Measurements from ENCODE around the gene DNAJA3.

Gene DNAJA3

GRCh38 chr16:4381935-4382794 lies 43.5 kb upstream of the DNAJA3 start:
- H3K4me1 ChIP-seq (ENCODE audit: control insufficient read depth, insufficient read depth, low read length, poor library complexity, severe bottlenecking): peaks cover 49% of the 10 kb centered on the region
- WGBS, 2 experiments (ENCODE audit: insufficient coverage in 2 of 2): 98% methylated on average over 40 to 45 of the region's 55 CpGs
- peaks cover 23% of the 10 kb centered on the region for H3K36me3 ChIP-seq (ENCODE audit: control insufficient read depth, insufficient read depth, low read length)
- no peak overlapping the region for H3K4me3 ChIP-seq (ENCODE audit: extremely low read depth, insufficient read depth, low read length, poor library complexity, severe bottlenecking)
- no peaks in the 10 kb centered on the region for H3K9me3 ChIP-seq (ENCODE audit: control insufficient read depth, low read length)
- peak overlapping the region; percentile 23 for H3K27ac ChIP-seq (ENCODE audit: low read depth, low read length, severe bottlenecking)

DNA sequence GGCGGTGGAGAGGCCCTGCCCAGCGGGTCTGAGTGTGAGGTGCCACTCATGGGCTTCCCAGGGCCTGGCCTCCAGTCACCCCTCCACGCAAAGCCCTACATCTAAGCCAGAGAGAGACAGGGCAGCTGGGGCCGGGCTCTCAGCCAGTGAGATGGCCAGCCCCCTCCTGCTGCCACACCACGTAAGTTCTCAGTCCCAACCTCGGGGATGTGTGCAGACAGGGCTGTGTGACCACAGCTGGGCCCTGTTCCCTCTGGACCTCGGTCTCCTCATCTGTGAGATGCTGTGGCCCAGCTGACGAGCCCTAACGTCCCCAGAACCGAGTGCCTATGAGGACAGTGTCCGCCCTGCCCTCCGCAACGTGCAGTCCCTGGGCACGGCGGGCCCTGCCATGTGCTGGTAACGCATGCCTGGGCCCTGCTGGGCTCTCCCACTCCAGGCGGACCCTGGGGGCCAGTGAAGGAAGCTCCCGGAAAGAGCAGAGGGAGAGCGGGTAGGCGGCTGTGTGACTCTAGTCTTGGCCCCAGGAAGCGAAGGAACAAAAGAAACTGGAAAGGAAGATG lies 42.8 kb upstream of the DNAJA3 start:
- H3K9me3 ChIP-seq (ENCODE audit: control insufficient read depth, low read length): no peaks in the 10 kb centered on the region
- H3K27ac ChIP-seq (ENCODE audit: low read depth, low read length, severe bottlenecking): peak overlapping the region; percentile 23
- H3K4me3 ChIP-seq (ENCODE audit: extremely low read depth, insufficient read depth, low read length, poor library complexity, severe bottlenecking): no peak overlapping the region
- peaks cover 27% of the 10 kb centered on the region for H3K36me3 ChIP-seq (ENCODE audit: control insufficient read depth, insufficient read depth, low read length)
- peaks cover 54% of the 10 kb centered on the region for H3K4me1 ChIP-seq (ENCODE audit: control insufficient read depth, insufficient read depth, low read length, poor library complexity, severe bottlenecking)
- WGBS, 2 experiments (ENCODE audit: insufficient coverage in 2 of 2): 94 to 95% methylated on average over 16 to 19 of the region's 21 CpGs

GRCh38 chr16:4383591-4384444 lies 41.9 kb upstream of the DNAJA3 start:
- Histone ChIP-seq H3K4me1 (ENCODE audit: control insufficient read depth, insufficient read depth, low read length, poor library complexity, severe bottlenecking) (peaks cover 58% of the 10 kb centered on the region), H3K4me3 (ENCODE audit: extremely low read depth, insufficient read depth, low read length, poor library complexity, severe bottlenecking) (no peak overlapping the region), H3K27ac (ENCODE audit: low read depth, low read length, severe bottlenecking) (peak overlapping the region; percentile 13), H3K36me3 (ENCODE audit: control insufficient read depth, insufficient read depth, low read length) (peaks cover 29% of the 10 kb centered on the region), H3K9me3 (ENCODE audit: control insufficient read depth, low read length) (no peaks in the 10 kb centered on the region)
- WGBS, 2 experiments (ENCODE audit: insufficient coverage in 2 of 2): 93 to 98% methylated on average over 5 to 8 of the region's 12 CpGs

DNA sequence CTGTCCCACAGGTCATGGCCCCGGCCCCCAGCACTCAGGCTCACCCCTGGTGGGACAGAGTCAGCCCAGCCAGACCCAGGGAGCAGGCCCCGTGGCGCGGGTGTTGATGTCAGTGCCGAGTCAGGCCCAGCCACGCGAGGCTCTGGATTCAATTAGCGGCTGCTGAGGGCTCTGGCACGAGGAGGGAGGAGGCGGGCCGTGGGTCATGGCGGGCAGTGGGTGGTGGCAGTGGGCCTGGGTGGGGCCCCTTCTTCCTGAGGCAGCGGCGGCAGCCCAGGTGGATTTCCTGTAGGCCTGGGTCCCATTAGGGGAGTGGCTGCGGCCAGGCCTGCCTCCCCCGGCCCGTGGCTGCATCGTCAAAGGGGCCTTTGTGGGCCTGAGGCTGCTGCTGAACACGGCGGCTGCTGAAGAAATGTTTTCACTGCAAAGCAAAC lies 41.1 kb upstream of the DNAJA3 start:
- WGBS, 2 experiments (ENCODE audit: insufficient coverage in 2 of 2): 83 to 88% methylated on average over 19 to 20 of the region's 20 CpGs
- Histone ChIP-seq H3K27ac (ENCODE audit: low read depth, low read length, severe bottlenecking) (peak overlapping the region; percentile 23), H3K4me3 (ENCODE audit: extremely low read depth, insufficient read depth, low read length, poor library complexity, severe bottlenecking) (no peak overlapping the region), H3K4me1 (ENCODE audit: control insufficient read depth, insufficient read depth, low read length, poor library complexity, severe bottlenecking) (peaks cover 63% of the 10 kb centered on the region), H3K9me3 (ENCODE audit: control insufficient read depth, low read length) (no peaks in the 10 kb centered on the region), H3K36me3 (ENCODE audit: control insufficient read depth, insufficient read depth, low read length) (peaks cover 29% of the 10 kb centered on the region)

GRCh38 chr16:4385066-4385788 lies 40.4 kb upstream of the DNAJA3 start:
- Histone ChIP-seq H3K4me1 (ENCODE audit: control insufficient read depth, insufficient read depth, low read length, poor library complexity, severe bottlenecking) (peaks cover 63% of the 10 kb centered on the region), H3K27ac (ENCODE audit: low read depth, low read length, severe bottlenecking) (peak overlapping the region; percentile 23), H3K36me3 (ENCODE audit: control insufficient read depth, insufficient read depth, low read length) (peaks cover 29% of the 10 kb centered on the region), H3K4me3 (ENCODE audit: extremely low read depth, insufficient read depth, low read length, poor library complexity, severe bottlenecking) (no peak overlapping the region), H3K9me3 (ENCODE audit: control insufficient read depth, low read length) (no peaks in the 10 kb centered on the region)
- 86 to 88% methylated on average over 10 to 14 of the region's 20 CpGs for WGBS, 2 experiments (ENCODE audit: insufficient coverage in 2 of 2)

- H3K27ac ChIP-seq (ENCODE audit: low read depth, low read length, severe bottlenecking): peak overlapping the region; percentile 29
- WGBS, 2 experiments (ENCODE audit: insufficient coverage in 2 of 2): 94% methylated on average over 8 of the region's 11 CpGs
- peaks cover 56% of the 10 kb centered on the region for H3K4me1 ChIP-seq (ENCODE audit: control insufficient read depth, insufficient read depth, low read length, poor library complexity, severe bottlenecking)
Observed at GRCh38 chr16:4385789-4386450, 39.7 kb upstream of the DNAJA3 start.

DNA sequence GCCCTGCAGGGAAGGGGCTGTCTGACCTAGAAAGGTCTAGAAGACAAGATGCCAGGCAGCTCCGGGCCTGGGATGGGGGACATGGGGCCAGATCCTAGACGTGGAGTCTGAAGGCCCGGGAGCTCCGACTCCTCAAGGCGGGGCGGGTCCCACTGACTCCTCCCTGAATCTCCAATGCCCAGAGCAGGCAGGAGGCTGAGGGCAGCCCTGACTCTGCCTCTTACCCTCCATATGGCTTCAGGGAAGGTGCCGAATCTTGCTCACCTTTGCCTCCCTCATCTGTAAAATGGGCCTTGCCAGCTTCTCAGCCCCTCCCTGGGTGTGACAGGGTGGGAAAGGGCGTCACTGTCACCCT lies 39.2 kb upstream of the DNAJA3 start:
- Histone ChIP-seq H3K4me3 (ENCODE audit: extremely low read depth, insufficient read depth, low read length, poor library complexity, severe bottlenecking) (no peak overlapping the region), H3K36me3 (ENCODE audit: control insufficient read depth, insufficient read depth, low read length) (peaks cover 25% of the 10 kb centered on the region), H3K27ac (ENCODE audit: low read depth, low read length, severe bottlenecking) (peak overlapping the region; percentile 29), H3K4me1 (ENCODE audit: control insufficient read depth, insufficient read depth, low read length, poor library complexity, severe bottlenecking) (peaks cover 56% of the 10 kb centered on the region), H3K9me3 (ENCODE audit: control insufficient read depth, low read length) (no peaks in the 10 kb centered on the region)
- WGBS, 2 experiments (ENCODE audit: insufficient coverage in 2 of 2): 81% methylated on average over 7 of the region's 8 CpGs

More at GRCh38 chr16:4385789-4386450, 39.7 kb upstream of the DNAJA3 start:
- Histone ChIP-seq H3K36me3 (ENCODE audit: control insufficient read depth, insufficient read depth, low read length) (peaks cover 28% of the 10 kb centered on the region), H3K9me3 (ENCODE audit: control insufficient read depth, low read length) (no peaks in the 10 kb centered on the region), H3K4me3 (ENCODE audit: extremely low read depth, insufficient read depth, low read length, poor library complexity, severe bottlenecking) (no peak overlapping the region)

DNA sequence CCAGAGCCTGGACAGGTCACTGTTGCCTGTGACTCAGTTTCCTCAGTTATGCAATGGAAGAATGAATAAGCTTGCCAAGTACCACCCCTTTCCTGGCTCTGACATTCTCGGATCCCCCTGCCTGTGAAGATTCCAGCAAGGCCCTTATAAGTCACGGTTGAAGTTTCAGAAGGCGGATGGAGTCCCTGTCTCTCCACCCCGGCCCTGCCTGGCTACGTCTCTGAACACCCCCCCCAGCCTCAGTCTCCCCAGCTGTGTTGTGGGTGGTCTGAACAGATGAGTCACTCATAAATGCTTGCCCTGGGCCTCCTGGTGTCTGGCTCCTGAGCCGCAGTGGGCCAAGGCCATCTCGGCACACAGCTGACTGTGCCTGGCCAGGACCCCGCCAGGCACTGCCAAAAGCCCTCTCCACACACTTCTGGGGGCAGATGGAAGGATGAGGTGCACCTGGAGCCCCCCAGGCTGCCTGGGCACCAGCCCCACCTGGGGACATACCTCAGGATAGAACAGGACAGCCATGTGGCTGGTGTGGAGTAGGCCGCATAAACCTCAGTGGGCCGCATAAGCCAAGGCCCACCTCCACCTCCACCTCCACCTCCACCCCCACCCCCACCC lies 38.6 kb upstream of the DNAJA3 start:
- peaks cover 21% of the 10 kb centered on the region for H3K36me3 ChIP-seq (ENCODE audit: control insufficient read depth, insufficient read depth, low read length)
- no peaks in the 10 kb centered on the region for H3K9me3 ChIP-seq (ENCODE audit: control insufficient read depth, low read length)
- H3K4me1 ChIP-seq (ENCODE audit: control insufficient read depth, insufficient read depth, low read length, poor library complexity, severe bottlenecking): peaks cover 63% of the 10 kb centered on the region
- H3K27ac ChIP-seq (ENCODE audit: low read depth, low read length, severe bottlenecking): no peak overlapping the region
- no peak overlapping the region for H3K4me3 ChIP-seq (ENCODE audit: extremely low read depth, insufficient read depth, low read length, poor library complexity, severe bottlenecking)
- WGBS, 2 experiments (ENCODE audit: insufficient coverage in 2 of 2): 93 to 96% methylated on average over 7 to 8 of the region's 10 CpGs

DNA sequence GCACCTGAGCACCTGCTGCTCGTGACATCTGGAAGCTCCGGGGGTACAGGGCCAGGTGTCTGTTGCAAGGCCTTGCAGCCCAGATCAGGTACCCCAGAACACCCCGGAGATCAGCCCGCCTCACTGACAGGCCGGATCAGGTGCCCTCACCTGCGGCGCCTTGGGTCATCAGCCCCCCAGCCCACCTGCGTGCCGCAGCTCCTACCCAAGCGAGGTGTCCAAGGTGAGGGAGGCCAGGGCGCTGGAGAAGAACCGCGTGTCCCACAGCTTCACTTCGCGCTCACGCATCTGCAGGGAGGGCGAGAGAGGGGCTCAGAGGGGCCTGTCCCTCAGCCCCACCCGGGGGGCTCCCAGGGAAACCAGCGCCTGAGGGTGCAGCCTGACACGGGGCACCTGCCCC lies 37.9 kb upstream of the DNAJA3 start:
- no peak overlapping the region for H3K4me3 ChIP-seq (ENCODE audit: extremely low read depth, insufficient read depth, low read length, poor library complexity, severe bottlenecking)
- WGBS, 2 experiments (ENCODE audit: insufficient coverage in 2 of 2): 93 to 97% methylated on average over 20 of the region's 20 CpGs
- H3K36me3 ChIP-seq (ENCODE audit: control insufficient read depth, insufficient read depth, low read length): peaks cover 17% of the 10 kb centered on the region
- no peak overlapping the region for H3K27ac ChIP-seq (ENCODE audit: low read depth, low read length, severe bottlenecking)
- H3K4me1 ChIP-seq (ENCODE audit: control insufficient read depth, insufficient read depth, low read length, poor library complexity, severe bottlenecking): peaks cover 70% of the 10 kb centered on the region
- H3K9me3 ChIP-seq (ENCODE audit: control insufficient read depth, low read length): no peaks in the 10 kb centered on the region

Measured in mesodermal cell (in vitro differentiated cells).